DND-41 (cell line): ENCODE measurements around the gene DCAF5.

Experiments used
- CTCF ChIP-seq: IDR thresholded peaks from 2 replicates; pipeline ENCODE4 v1.5.1; 2012; ENCODE audit warnings: borderline replicate concordance, low read length, moderate library complexity, mild to moderate bottlenecking; ENCODE audit not compliant: poor library complexity, severe bottlenecking; ENCODE audit errors: extremely low read depth
- EZH2 ChIP-seq: IDR thresholded peaks from 3 replicates; pipeline ENCODE4 v1.6.1; 2012; ENCODE audit warnings: borderline replicate concordance, low read depth, mild to moderate bottlenecking, moderate library complexity, low read length, inconsistent platforms; ENCODE audit not compliant: severe bottlenecking

GRCh38 chr14:69076341-69076740 is 76.6 kb downstream of the DCAF5 start:
- TF ChIP-seq CTCF (no peak), EZH2 (no peak)
